Stimulated activated CD4-positive, alpha-beta T cell treated with anti-CD3 and anti-CD28 coated beads, Interleukin-15, amount 100 ng/mL, for 48 hours (primary cell): Measurements from ENCODE around the gene TSPOAP1.
A peak's percentile ranks its signal among the peaks of the same experiment; 100 is the strongest.

Source experiments
- DNase-seq, 2 donors: peaks; one replicate each; pipeline ENCODE4 v3.0.0-alpha.2; 2020; ENCODE audit warnings: low read depth in 2 of 2

The TSPOAP1 gene

GRCh38 chr17:58318065-58318481, 10.5 kb downstream of the TSPOAP1 start:
- DNase-seq, result no peak

DNA sequence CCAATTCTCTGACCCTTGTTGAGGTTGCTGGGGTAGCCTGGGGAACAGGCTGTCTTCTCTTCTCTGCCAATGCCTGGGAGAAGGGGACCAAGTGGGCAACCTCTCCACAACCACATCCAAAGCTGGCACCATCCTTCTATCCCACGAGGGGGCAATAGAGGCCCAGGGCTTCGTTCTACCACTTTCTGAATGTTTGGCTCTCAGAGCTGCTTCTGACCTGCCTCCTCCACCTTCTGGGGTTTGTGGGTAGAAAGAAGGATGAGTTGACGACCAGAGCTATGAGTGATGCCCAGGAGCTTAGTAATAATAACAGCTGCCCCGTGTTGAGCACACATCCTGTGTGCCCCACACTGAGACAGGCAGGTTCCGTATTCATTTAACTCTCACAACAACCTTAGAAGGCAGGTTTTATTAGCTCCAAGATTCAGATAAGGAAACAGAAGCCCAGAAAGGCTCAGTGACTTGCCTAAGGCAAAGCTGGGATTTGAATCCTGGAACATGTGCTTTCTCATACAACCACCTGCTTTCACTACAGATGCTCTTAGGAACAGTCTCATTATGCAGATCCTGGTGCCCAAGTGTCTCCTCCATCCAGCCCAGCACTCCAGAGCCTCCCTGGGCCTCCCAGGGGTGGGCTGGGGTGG, 11.1 kb downstream of the TSPOAP1 start:
- DNase-seq, result peak; percentile 66 to 76

GRCh38 chr17:58316260-58316960, 12.2 kb downstream of the TSPOAP1 start:
- no peak for DNase-seq

GRCh38 chr17:58315750-58316149, 12.8 kb downstream of the TSPOAP1 start:
- no peak for DNase-seq

DNA sequence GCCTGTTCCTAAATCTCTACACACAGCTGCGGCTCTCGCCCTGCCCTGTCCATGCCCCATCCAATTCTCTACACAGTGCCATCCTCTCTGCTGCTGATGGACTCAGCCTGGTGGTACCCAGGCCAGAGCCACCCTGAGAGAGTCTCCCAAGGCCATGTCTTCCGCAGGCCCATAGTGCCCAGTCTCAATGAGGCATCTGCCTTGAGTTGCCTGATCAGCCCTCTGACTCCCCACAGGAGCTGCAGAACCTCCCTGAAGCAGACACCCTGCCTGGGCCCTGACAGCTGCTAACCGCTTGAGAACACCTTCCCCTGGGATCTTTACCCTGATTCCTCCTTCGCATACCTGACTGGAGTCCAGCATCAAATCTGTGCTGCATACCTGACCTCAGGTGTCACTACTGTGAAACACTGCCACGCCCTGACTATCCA, 13.3 kb downstream of the TSPOAP1 start:
- no peak for DNase-seq

GRCh38 chr17:58314706-58315015, 13.9 kb downstream of the TSPOAP1 start:
- DNase-seq, result no peak

DNA sequence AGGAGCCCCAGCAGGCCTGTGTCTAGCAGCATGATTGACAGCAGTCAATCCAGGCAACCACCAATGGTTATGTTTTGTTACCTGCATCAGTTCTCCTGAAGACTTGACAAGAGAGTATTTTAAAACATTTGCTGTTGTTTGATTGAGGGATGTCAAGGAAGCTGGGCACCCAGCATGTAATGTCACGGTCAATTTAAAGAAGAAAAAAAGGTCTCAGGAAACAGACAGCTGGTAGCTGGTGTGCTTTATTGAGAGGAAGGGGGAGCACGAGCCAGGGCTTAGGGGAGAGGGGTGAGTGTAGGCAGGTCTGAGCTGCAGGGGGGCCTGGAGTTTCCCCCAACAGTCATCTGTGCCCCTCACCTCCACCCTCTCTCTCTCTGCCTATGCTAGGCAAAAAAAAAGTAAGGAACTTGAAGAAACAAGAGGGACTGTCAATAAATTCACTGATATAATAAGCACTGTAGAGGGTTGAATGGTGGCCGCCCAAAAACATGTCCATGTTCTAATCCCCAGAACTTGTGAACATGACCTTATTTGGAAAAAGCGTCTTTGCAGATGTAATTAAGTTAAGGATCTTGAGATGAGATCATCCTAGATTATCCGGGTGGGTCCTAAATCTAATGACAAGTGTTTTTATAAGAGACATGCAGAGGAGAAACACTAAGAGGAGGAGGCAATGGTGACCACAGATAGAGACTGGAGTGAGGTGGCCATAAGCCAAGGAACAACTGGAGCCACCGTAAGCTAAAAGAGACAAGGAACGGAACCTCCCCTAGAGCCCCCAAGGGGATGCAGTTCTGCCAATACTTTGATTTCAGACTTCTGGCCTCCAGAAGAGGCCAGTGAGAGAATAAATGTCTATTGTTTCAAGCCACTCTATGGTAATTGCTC, 14.5 kb downstream of the TSPOAP1 start:
- DNase-seq, result no peak

GRCh38 chr17:58312829-58313228, 15.8 kb downstream of the TSPOAP1 start:
- no peak for DNase-seq

- no peak for DNase-seq
Observed at GRCh38 chr17:58312021-58312630, 16.5 kb downstream of the TSPOAP1 start.

DNA sequence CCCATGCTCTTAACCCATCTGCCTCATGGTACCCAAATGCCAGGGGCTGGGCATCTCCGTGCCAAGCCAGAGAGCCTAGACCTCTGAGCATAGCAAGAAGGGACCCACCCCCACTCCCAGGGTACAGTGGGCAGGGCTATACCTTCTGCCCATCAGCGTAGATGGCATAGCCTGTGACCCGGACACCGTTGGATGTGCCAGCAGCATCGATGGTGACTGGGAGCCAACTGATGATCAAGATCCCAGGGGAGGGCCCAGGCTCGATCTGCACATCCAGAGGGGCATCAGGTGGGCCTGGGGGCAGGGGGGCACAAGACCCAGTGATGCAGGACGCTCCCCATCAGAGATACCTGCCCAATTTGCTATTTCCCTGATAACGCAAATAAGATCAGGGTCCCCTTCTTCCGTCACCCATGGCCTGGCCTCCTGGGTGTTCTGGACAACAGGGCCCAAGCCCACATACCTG, 17.1 kb downstream of the TSPOAP1 start:
- DNase-seq, result no peak

- DNase-seq, result no peak
Observed at GRCh38 chr17:58310511-58311428, 17.8 kb downstream of the TSPOAP1 start.

- no peak for DNase-seq
Observed at GRCh38 chr17:58309918-58310259, 18.7 kb downstream of the TSPOAP1 start.

GRCh38 chr17:58308985-58309917, 19.3 kb downstream of the TSPOAP1 start:
- DNase-seq, result no peak

DNA sequence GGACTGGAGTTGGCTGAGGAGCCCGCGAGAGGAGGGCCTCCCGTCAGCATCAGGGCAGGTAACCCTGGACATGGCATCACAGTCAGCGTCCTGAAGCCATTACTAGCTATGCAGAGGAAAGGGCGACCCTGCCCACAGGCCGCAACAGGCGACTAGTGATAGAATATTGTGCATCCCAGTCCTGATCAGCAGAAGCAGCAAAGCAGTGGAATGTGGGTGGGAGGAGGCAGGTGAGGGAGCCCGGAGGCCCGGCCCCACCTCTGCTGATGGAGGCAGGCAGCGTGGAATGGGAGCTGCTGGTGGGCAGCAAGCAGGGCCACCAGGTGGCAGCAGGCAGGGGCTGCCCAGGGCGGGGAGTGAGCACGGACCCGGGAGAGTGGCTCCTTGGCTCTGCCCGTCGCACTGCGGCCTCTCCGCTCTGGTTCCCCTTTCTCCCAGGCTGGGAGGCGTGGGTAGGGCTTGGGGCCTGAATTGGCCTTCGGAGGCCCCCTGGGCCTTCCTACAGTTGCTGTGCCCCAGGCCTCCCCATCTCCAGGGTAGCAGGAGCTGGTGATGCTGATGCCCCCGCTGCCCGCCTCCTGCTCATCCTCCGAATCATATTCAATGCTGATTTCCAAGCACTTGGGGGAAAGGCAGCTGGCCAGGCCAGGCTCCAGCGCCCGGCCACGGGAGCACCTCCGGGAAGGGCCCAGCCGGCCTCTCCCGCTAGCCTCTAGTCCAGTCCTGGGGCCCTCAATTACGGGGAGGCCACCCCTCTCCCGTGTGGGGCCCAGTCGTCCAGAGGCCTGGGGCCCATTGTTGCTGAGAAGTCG, 20.2 kb downstream of the TSPOAP1 start:
- no peak for DNase-seq

- DNase-seq, result no peak
Observed at GRCh38 chr17:58307468-58308172, 21.0 kb downstream of the TSPOAP1 start.

DNA sequence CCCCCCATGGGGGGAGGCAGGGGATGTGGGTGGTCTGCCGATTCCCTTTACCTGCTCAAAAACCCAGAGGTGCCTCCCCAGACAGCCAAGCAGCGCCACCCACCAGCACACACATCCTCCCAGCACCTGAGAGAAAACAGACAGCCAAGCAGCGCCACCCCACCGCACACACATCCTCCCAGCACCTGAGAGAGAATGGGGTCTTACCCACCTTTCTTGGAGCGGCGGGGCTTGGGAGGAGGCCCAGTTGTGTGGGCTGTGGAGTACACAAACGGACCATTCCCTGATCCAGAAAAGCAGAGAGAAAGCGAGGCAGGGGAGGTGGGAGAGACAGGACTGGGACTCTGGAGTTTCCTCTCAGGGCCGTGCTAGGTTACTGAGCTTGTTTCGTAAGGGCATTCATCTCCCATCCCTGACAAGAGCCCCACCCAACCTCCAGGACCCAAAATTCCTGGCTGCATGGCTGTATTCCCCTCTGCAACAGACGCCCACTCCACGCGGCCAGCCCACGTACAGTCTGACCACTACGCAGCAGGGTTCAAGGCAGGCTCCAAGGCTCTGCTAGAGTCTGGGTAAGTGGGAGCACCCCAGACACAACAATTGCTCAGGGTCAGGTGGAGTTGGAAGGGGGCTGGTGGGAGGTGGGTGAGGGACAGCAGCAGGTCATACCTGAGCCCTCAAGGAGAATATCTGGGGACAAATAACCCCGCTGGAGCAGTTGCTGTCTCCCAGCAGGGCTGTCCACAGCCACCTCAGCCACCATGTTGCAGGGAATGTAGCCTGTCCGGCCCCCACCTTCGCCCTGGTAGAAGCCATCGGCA, 22.3 kb downstream of the TSPOAP1 start:
- DNase-seq, result no peak

DNA sequence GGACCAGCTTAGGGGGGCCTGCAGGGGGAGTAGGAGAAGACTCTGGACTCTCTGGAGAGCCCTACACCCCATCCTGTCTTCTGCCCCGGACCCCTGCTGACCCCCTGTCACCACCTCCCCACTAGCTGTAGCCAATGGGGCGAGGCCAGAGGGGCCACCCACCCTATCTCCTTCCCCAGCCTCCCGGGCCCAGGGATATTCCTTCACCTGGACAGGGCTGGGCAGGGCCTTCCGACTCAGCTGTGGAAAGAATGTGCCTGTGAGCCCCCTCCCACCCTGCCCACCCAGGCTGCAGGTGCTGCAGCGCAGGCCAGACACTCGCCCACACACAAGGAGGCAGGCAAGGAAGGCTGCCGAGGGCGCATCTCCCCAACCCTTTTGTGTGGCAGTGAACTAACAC, 23.0 kb downstream of the TSPOAP1 start:
- DNase-seq, result no peak
